Measurements from ENCODE around the gene CDK6.

GRCh38 chr7:92584953-92585352 lies 251.4 kb downstream of the CDK6 start:
- TF ChIP-seq POLR2AphosphoS5 (IDR thresholded peaks at IDR 0.05; ENCODE audit: low read depth, low read length) (no peak), POLR2A (IDR thresholded peaks at IDR 0.05; ENCODE audit: low read depth, low read length) (no peak)
